AG04450 (cell line): ENCODE measurements around the gene RING1. TPM values are rescaled to one million over a fixed set of nuclear protein-coding genes. Genes with fewer than 3 reads are reported as not detected.

Experiments used
- CTCF ChIA-PET: fragments of 300-600, 350-600 bp; formaldehyde crosslinking; extraction: SDS; loops from one replicate; lab custom pipeline; 2022; ENCODE audit warnings: antibody characterized with exemption, inconsistent platforms; lab: Charles Lee
- POLR2A ChIA-PET: fragments of 350-600 bp; formaldehyde crosslinking; extraction: SDS; loops from one replicate; lab custom pipeline; 2021; ENCODE audit warnings: antibody characterized with exemption, inconsistent platforms; lab: Yijun Ruan, JAX
- DNase-seq: peaks from one replicate; pipeline ENCODE4 v3.0.0-alpha.2; 2011; ENCODE audit warnings: low read depth, low spot score
- H3K27ac ChIP-seq: one replicate; pipeline ENCODE4 v1.5.1; 2012; ENCODE audit warnings: low read depth, low read length, control low read depth
- H3K27me3 ChIP-seq: one replicate; pipeline ENCODE4 v1.6.0; 2012; ENCODE audit warnings: low read length; ENCODE audit not compliant: control insufficient read depth, insufficient read depth
- H3K4me3 ChIP-seq: 2 replicates; pipeline ENCODE4 v1.5.1; 2011; ENCODE audit warnings: mild to moderate bottlenecking, low read depth, low read length, control low read depth
- H3K9me3 ChIP-seq: 2 replicates; pipeline ENCODE4 v1.5.1; 2012; ENCODE audit warnings: low read length; ENCODE audit not compliant: control insufficient read depth, insufficient read depth
- CTCF ChIP-seq: IDR thresholded peaks from 2 replicates; pipeline ENCODE4 v1.5.1; 2011; ENCODE audit warnings: low read depth, low read length, control low read depth, inconsistent platforms
- polyA plus RNA-seq: library from polyadenylated mRNA; depleted of rRNA; stranded (reverse); fragments of >200 nt; gene quantifications from 2 replicates; pipeline ENCODE4 v1.2.3, GENCODE V29; 2011

The RING1 gene
- polyA plus RNA-seq, 1 experiment, result 23.8 TPM

DNA sequence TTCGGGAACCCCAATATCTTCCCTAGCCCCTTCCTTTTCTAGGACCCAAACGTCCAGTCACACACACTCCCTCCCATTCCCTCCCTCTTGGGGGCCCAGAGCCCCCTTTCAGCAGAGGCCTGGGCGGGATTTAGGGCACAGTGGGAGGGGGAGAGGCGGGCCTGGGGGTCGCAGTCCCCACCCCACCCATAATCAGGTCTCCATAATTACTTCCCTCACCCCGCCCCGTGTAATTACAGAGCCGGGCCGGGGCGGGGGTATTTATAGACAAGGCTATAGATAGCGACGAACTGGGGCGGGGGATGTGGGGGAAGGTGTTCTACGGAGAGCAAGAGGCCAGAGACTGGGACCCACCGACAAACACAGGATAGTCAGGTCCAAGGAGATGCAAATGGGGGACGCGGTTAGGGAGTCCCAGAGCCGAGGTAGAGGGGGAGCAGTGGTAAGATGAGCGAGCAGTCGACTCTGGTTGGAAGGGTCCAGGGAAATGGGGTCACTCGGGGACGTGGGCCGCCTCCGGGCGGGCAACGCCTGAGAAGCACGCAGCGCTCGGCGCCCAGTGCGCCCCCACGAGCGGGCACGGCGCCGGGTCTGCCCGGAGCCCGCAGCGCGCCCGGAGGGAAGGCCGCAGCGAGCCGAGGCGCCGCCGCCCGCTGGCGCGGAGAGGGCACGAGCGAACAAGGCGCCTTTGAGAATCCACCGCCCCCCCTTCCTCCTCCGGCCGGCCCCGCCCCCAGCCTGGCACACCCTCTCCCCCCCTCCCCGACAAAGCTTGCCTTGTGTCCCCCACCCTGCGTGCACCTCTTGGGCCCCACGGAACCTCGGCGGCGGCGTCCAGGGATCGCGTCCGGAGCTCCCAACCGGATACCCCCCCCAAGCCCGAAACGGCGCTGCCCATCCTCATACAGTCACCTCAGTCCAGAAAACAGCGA, 15.4 kb upstream of the RING1 start:
- H3K9me3 ChIP-seq, result no peaks in the 10 kb centered on the region; the same call in 1 of the 2 replicates
- no peak for DNase-seq
- ChIA-PET CTCF (no interaction called here), POLR2A (no interaction called here)
- TF ChIP-seq CTCF, result no peak
- H3K27me3 ChIP-seq, result peaks cover 37% of the 10 kb centered on the region
- H3K4me3 ChIP-seq, result peak overlapping the region; percentile 37
- H3K27ac ChIP-seq, result no peak overlapping the region

GRCh38 chr6:33193619-33194018, 14.7 kb upstream of the RING1 start:
- H3K27ac ChIP-seq, result no peak overlapping the region
- H3K4me3 ChIP-seq, result no peak overlapping the region
- peaks cover 37% of the 10 kb centered on the region for H3K27me3 ChIP-seq
- no peak for TF ChIP-seq CTCF
- DNase-seq, result no peak
- no peaks in the 10 kb centered on the region; the same call in 1 of the 2 replicates for H3K9me3 ChIP-seq
- ChIA-PET CTCF (no interaction called here), POLR2A (interaction anchor here (0.5 kb wide), 1 partner anchor 203 kb away, joined by 5 read pairs; no protein-coding TSS in a partner anchor)

- TF ChIP-seq CTCF, result no peak
- DNase-seq, result no peak
- POLR2A ChIA-PET, result no interaction called here
- CTCF ChIA-PET, result no interaction called here
- Histone ChIP-seq H3K27me3 (peaks cover 32% of the 10 kb centered on the region), H3K27ac (no peak overlapping the region), H3K9me3 (no peaks in the 10 kb centered on the region; the same call in 1 of the 2 replicates), H3K4me3 (no peak overlapping the region)
These were observed 13.8 kb upstream of the RING1 start for GRCh38 chr6:33194431-33194979.

DNA sequence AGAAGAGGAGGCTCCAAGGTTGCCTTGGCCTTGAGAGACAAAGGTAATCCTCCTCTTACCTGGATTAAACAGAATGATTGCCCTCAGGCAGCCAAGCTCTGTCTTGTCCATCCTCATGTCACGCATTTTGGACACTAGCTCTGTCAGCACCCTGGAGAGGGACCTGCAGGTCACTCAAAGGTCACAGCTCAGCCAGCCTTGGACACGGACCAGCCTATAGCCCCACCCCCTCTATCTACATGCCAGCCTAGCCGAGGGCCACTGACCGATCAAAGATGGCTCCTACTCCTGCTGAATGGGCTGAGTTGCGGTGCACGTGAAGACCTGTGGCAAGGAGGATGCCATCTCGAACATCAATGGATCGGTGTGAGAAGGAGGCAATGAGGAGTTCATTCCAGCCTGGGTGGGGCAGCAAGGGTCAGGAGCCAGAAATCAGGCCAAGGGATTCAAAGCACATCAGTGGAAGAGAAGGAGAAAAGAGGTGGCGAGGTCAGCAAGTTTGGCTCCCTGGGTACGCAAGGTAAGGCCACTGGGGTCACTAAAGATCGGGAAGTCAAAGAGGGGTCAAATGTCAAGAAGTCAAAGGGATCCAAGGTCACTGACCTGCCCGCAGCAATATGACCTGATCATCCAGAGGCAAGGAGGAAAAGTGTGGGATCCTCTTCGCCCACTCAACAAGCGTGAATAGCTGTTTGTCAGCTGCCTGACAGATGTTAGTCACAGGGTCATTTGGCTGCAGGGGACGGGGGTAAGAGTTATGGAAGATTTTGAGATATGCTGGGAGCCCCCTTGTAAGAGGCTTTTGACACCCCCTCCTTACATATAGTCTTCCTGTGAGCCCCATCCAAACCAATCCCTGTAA, 12.8 kb upstream of the RING1 start:
- POLR2A ChIA-PET, result no interaction called here
- H3K27ac ChIP-seq, result no peak overlapping the region
- CTCF ChIA-PET, result interaction anchor here (1.4 kb wide), 2 partner anchors 48 to 53 kb away, joined by 3 to 4 read pairs; no protein-coding TSS in a partner anchor
- TF ChIP-seq CTCF, result no peak
- peaks cover 24% of the 10 kb centered on the region for H3K27me3 ChIP-seq
- peaks cover 3% of the 10 kb centered on the region; the same call in 1 of the 2 replicates for H3K9me3 ChIP-seq
- no peak overlapping the region for H3K4me3 ChIP-seq
- DNase-seq, result no peak
